ENCODE results near the gene GNG8. TPM values are rescaled to one million over a fixed set of nuclear protein-coding genes. Genes with fewer than 3 reads are reported as not detected.

GNG8 gene
- total RNA-seq, 2 donors from 2014 or later = 9.6 TPM; not detected in 1

GRCh38 chr19:46586294-46586693 lies 49.7 kb downstream of the GNG8 start:
- Mint-ChIP-seq H3K27ac (no peak overlapping the region), H3K36me3 (ENCODE audit: low read depth) (no peaks in the 10 kb centered on the region), H3K9me3 (no peaks in the 10 kb centered on the region), H3K27me3 (no peaks in the 10 kb centered on the region), H3K4me3 (no peak overlapping the region), H3K4me1 (peaks cover 5% of the 10 kb centered on the region)
- ATAC-seq (replicated peaks) = no peak

- H3K9me3 Mint-ChIP-seq = no peaks in the 10 kb centered on the region
- H3K27me3 Mint-ChIP-seq = no peaks in the 10 kb centered on the region
- no peak for ATAC-seq (replicated peaks)
- no peak overlapping the region for H3K4me3 Mint-ChIP-seq
- H3K36me3 Mint-ChIP-seq (ENCODE audit: low read depth) = no peaks in the 10 kb centered on the region
- no peak overlapping the region for H3K27ac Mint-ChIP-seq
- peaks cover 5% of the 10 kb centered on the region for H3K4me1 Mint-ChIP-seq
These were observed 50.5 kb downstream of the GNG8 start for GRCh38 chr19:46585539-46585938.

Other genes starting within 250 kb of the GNG8 start
- gene CCDC8, start 222.6 kb downstream of the GNG8 start, total RNA-seq = not detected
- gene PNMA8C, start 207.3 kb downstream of the GNG8 start, total RNA-seq = not detected
- gene PNMA8A, start 164.6 kb downstream of the GNG8 start, total RNA-seq = not detected
- under 1 TPM in 1 of 2 donors, not detected in 1; 0.08 TPM for gene PNMA8B, start 140.3 kb downstream of the GNG8 start, total RNA-seq
- 100 to 1,000 TPM; 313 to 323 TPM for gene CALM3, start 34.9 kb downstream of the GNG8 start, total RNA-seq
- gene PTGIR, start 11.1 kb downstream of the GNG8 start, total RNA-seq = 10 to 100 TPM in 1 of 2 donors, 1 to 10 TPM in 1; 1.3 to 12.9 TPM
- gene DACT3, start 25.0 kb upstream of the GNG8 start, total RNA-seq = 1 to 10 TPM in 1 of 2 donors, under 1 TPM in 1; 0.09 to 5.4 TPM
- gene PRKD2, start 80.9 kb upstream of the GNG8 start, total RNA-seq = 100 to 1,000 TPM in 1 of 2 donors, 10 to 100 TPM in 1; 75.0 to 103 TPM
- gene FKRP, start 109.9 kb upstream of the GNG8 start, total RNA-seq = 10 to 100 TPM in 1 of 2 donors, 1 to 10 TPM in 1; 6.3 to 14.3 TPM
- 10 to 100 TPM; 60.7 to 69.9 TPM for gene STRN4, start 110.2 kb upstream of the GNG8 start, total RNA-seq
- gene SLC1A5, start 152.4 kb upstream of the GNG8 start, total RNA-seq = 100 to 1,000 TPM; 119 to 221 TPM
- gene AP2S1, start 214.6 kb upstream of the GNG8 start, total RNA-seq = 100 to 1,000 TPM in 1 of 2 donors, 10 to 100 TPM in 1; 69.7 to 137 TPM
- gene ARHGAP35, start 224.8 kb upstream of the GNG8 start, total RNA-seq = 10 to 100 TPM; 38.0 to 38.3 TPM